Central memory CD4-positive, alpha-beta T cell (primary cell): Measurements from ENCODE around the gene TNS3.

Source experiments
- DNase-seq: peaks from one replicate; pipeline ENCODE4 v3.0.0; 2022

The TNS3 gene

DNA sequence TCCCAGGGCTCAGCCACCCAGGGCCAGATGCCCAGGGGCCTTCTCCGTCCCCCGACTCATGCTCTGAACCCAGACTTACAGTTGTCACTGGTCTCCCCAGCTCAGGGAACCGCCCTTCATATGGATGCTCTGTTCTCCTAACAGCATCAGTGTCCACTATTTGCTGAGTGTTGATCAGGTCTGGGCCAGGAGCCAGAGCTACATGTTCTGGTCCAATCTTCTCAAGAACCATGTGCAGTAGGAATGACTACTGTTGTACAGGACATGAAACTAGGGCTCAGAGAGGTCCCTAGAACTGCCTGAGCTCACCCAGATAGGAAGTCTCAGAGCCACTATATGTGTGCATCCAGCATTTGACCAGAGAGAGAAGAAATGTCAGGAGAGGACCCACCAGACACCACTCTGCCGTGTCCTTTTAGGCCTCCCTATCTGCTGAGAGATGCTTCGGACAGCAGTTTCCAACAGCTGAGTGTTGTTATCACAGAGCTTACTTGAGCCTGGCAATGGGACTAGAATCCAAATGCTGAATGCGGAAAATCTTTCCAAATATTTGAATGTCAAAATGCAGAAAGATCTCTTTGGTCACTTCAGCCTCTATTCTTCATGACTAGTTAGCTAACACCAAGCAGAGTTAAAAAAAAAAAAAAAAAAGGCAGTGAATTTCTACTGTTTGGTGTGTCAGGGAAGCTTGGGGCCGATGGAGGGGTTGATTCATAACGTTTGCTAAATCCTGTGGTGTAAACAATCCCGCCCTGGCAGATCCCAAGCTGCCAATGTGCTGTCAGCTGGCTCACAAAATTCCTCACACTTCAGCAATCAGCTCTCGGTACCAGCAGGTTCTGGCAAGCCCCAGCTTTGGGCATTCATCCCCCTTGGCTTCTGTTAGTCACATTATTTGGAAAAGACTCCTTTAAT lies 246.1 kb downstream of the TNS3 start:
- no peak for DNase-seq

DNA sequence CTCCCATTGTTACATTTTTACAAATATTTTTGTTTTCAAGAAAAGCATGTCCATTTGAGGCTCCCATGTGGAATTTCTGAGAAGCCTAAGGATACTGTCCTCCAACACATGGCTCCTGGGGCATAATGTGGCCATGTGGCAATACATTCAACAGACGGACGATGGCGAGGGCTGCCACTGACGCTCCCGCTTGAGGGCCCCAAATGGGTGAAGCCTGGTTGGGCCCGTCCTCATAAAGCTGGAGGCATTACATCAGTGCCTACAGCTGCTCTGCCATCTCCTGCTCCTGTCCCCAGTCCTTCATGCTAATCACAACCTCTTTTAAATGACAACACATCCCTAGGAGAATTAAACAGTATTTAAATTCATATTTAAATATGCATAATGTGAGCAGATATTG lies 246.8 kb downstream of the TNS3 start:
- DNase-seq = no peak

DNA sequence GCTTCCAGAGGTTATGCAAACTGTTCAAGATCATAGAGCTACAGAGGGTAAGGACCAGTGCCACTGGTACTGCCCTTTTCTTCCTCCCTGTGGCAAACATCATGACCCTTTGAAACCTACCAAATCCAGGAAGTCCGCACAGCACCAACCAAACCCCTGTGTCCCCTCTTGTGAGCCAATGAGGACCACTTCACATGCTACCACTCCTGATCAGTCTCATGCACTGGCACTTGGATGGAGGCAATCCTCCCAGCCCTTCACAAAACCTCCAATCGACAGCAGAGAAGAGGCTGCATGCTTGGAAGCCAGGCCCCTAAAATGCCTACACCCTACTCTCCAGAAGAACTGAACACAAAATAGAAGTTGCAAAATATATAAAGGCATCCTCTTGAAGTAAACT lies 248.0 kb downstream of the TNS3 start:
- DNase-seq = no peak

DNA sequence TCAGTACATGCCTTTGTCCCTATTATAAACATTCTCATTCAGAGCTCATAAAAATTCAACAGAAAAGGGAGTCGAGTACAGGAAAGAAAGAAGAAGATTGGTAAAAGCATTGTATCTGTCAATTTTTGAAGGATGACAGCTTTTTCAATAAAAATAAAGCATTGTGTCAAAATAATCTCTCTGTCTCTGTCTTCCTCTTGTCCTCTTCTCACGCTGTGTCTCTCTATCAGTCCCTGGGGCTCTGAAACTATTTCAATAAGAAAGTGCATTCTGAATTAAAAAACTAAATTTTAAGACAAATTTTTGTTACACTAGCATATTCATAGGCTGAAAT lies 248.4 kb downstream of the TNS3 start:
- DNase-seq = no peak

DNA sequence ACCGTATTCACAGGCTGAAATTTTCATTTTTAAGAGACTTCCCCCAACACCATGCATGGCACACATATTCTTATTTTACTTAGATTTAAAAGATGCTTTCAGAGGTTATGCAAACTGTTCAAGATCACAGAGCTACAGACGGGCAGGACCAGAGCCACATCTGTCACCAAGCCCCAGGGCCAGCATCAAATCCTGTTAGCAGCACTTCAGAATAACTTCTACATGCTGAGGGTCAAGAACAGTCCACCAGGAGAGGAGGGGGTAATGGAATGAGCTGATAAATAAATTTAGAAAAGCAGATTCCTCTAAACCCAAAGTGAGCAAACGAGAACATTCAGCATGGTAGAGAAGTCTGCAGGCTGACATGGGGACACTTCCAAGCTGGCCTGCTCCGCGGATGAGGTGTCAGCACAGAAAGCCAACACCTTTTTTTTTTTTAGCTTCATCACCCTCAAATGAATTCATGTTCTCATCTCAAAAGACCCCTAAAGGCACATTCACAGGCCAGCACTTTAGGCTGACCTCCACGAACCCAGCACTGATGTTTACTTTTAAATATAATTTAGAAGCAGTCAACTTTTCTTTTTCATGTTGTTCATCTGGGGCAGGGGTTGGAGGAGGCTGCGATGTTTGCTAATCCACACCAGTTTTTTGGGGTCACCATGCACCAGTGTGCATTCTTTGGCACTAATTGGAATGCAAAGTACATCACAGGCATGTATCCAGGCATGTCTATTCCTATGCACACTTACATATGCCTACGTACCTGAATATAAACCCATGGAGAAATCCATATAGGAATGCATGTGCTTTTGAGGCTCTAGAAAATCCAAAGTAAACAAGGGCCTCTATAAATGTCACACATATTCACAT lies 249.0 kb downstream of the TNS3 start:
- no peak for DNase-seq

DNA sequence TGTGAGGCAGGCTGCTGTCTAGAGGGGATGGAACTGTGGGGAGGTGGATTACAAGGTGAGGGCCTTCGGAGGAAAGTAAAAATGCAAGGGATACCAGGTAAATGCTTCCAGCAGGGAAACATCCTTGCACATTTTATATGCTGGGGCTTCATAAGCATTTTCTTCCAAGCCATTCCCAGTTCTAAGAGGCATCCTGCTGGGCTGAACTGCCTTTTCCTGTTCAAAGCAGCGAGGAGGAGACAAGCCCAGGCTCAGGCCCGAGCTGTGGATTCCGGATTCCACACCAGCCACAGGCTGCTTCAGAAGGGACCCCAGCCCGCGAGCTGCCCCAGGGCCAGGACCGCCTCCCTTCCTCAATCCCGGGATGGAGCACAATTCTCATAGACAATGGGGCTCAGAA lies 249.7 kb downstream of the TNS3 start:
- no peak for DNase-seq

DNA sequence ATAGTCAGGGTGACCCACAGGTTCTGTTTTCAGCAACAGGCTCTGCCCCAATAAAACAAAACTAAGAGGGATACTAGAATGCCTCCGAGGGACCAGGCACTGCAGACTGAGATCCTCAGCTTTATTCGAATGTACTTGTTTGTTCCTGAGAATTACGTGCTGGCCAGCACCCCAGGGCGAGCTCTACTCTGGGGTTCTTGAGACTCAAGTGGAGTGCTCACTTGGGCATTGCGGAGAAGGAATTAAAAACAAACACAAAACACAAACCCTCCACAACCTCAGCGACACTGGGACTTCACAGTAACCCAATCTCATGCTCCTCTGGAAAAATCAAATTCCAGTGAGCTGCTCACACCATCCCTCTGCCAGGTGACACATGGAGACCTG lies 250.7 kb downstream of the TNS3 start:
- DNase-seq = no peak

DNA sequence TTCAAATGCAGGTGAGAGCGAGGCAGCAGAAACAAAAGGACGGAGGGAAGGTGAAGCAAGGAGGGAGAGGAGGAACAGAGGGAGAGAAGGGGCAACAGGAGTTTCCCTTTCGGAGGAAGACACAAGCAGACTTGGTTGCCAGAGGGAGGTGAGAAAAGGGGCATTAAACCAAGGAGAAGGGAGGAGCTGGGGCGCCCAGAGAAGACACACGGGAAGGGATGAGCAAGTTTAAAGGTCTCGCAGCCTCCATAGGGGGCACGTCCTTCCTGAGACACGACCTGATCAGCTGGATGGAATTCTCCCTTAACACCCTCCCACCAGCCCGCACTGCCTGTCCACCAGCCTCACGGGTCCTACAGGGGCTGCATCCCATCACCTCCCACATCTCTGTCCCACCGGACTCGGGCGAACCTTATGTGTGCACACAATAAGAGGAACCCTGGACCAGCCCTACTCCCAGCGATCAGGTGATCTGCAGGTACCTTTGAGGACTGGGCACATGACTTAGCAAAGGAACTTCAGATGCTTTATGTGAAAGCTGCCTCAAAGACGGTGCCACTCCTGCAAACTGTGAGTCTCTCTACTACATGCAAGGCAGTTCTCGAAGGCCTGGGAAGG lies 251.2 kb downstream of the TNS3 start:
- no peak for DNase-seq

DNA sequence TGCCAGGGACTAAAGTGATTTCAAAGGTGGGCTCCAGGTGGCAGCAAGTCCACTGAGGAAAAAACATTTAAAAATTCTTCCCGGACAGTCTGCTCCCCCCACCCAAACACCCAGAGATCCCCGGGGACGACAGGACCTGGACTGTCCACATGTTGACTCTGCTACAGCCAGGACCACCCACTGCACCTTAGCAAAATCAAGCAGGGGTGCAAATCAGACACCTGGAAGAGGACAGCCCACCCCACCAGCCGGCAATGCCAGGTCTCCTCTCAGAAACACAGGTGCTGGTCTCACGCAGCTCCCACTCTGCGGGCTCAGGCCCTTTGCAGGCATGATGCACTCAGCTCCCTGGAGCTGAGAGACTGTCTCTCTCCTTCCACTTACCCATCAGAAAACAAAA lies 251.9 kb downstream of the TNS3 start:
- DNase-seq = no peak

- no peak for DNase-seq
Observed at GRCh38 chr7:47329320-47329926, 252.5 kb downstream of the TNS3 start.

DNA sequence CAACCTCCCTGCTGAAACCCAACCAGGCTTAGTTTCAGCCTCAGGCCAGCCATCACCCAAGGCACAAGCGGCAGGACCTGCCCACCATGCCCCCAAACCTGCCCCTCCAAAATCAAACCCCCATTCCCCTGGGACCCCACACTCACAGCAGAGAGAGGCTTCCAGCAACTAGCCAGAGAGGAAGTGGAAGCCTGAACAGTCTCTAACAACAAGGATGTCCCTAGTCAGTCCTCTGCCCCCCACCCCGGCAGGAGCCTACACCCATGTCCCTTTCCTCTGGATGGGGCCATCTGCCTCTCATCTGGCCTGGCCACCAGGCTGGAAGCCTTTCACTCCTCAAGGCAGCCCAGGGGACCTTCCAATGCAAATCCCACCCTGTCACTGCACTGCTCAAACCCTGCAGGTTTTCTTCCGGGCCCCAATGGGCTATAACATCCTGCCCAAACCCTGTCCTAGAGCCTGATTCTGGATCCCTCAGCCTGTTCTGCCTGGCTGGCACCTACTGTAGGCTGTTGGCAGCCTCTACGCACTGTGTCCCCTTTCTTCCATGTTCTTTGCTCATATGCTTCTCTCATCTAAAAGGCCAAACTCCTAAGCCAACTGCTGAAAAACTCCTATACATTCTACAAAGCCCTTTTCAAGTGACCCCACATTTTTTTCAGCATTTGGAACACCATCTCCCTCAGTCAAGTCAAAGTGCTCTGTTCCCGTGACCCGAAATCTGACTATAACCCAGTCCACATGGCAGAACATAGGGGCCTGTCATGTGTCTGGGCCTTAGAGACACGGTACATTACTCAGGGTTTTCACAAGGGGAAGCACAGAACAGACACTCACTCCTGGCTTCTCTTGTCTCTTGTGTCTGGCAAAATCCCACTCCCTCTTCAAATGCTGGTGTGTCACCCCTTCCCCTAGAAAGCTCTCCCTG lies 253.3 kb downstream of the TNS3 start:
- no peak for DNase-seq

DNA sequence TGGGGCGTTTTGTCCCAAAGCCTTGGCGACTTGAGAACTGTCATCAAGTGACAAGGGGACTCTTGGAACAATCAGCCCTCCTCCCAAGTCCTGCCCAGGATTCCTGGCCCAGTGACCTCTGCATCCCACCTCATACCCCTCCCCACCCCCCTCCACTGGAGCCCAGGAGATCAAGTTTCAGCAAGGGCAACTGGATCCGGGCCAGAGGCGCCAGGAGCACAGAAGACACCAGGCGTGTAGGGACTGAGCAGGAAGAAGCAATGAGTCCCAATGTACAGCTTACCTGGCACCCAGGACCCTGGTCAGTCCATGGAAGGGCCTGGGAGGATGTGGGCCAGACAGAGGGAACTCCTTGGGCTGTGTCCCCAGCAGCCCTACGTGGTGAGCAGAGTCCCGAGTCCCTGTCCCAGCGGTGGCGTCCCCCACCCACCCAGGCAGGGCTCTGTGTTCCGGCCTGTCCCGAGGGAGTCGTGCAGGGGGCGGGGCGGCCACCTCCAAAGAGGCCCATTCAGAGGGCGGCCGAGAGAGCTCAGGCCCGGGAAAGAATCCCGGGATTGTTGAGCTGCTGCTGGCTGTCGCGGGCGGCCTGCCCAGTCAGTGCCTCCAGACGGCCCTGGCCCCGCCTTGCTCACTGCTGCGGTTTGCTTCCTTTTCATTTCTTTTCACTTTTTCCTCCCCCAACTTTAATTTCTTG lies 254.1 kb downstream of the TNS3 start:
- no peak for DNase-seq

- DNase-seq = no peak
Observed at GRCh38 chr7:47327346-47327697, 254.6 kb downstream of the TNS3 start.

GRCh38 chr7:47326808-47327207 lies 255.1 kb downstream of the TNS3 start:
- no peak for DNase-seq

DNA sequence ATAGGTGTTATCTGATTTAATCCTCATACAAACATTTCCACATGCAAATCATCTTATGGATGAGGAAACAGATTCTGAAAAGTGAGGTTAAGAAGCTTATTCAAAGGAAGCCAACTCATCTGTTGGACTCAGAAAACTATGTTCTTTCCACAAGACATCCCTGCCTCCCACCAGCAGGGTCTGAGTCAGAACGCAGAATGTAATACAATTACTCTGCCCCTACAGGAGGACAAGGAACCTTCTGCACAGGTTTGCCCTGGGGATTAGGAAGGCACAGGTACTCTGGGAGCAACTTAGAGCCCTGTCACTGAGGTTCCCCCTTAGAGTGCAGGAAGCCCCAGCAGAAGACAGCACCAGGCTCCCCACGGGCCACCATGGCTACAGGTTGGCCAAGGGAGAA lies 255.7 kb downstream of the TNS3 start:
- DNase-seq = no peak

DNA sequence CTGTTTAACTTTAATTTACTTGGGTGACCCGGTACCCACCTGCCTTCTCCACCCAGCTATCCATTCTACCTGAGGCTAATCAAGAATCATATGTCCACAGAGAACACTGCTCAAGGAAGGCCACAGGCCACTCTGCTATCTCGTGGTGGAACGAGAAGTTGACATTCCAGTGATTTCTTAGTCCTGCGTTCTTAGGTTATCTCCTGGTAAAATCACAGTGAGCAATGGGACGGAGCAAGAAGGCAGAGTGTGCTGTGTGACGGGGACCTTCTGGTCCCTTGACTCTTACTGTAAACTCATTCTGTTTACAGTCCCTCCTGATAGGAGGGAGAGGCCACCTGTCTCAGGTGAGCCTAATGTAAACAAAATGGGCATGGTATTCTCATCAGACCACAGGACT lies 256.6 kb downstream of the TNS3 start:
- no peak for DNase-seq

GRCh38 chr7:47323904-47324303 lies 258.0 kb downstream of the TNS3 start:
- no peak for DNase-seq

- DNase-seq = no peak
Observed at GRCh38 chr7:47322731-47323130, 259.2 kb downstream of the TNS3 start.

- DNase-seq = no peak
Observed at GRCh38 chr7:47320296-47320695, 261.6 kb downstream of the TNS3 start.

DNA sequence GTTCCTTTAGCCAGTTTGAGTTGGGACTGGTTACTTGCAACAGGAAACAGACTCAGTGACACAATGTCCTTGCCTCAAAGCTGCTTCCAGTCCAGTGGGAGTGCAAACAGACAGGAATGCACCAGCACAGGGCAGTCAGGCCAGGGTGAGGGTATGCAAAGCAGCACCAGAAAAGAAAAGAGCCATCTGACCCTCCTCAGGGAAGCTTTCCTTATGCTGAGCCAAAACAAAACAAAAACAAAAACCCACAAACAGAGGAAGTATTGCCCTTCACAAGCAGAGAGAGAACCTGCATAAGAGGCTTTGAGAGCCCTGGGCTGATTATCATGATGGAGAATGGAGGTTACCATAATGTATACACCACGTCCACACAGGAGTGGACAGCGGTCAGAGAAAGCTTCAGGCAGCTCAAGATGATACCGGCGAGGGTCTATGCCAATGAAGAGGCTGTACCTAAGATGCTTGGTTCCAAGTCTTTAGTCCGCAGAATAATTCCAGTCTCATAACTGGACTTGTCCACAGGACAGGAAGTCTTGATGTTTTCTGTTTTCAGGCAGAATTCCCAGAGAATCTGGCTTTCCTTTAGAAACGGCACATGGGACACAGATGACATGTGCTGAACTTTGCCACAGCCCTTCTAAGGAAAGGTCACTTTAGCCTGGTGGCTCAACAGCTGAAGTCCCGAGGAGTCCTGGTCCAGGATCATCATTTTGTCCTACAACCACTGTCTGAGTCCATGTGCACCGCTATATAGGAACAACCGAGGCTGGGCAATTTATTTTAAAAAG lies 263.3 kb downstream of the TNS3 start:
- no peak for DNase-seq

DNA sequence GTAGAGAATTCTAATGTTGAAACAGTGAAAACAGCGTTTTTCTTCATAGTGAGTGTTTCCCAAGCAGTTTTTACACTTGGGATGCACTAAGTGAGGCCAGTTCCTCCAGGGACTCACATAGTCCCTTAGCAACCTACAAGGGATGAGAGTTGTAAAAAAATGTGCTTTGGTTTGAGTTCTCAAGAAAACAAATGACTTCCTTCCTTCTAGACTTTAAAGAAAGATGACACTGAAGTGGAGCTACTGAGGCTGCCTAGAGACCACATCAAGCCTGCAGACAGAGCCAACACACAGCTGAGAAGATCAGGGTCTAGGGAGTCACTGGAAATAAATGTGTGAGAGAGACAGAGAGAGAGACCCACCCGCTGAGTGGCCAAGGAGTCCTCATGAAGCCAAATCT lies 264.4 kb downstream of the TNS3 start:
- DNase-seq = no peak
